H4 (cell line): ENCODE data around the gene CD3E. TPM values are rescaled to one million over a fixed set of nuclear protein-coding genes. Genes with fewer than 3 reads are reported as not detected.

Experiments
- total RNA-seq: library from RNA; depleted of rRNA; stranded (reverse); fragments of >200 nt; shearing (Covaris generic); gene quantifications from 2 replicates; pipeline ENCODE4 v1.2.3, GENCODE V29; 2014; rRNA removed

Gene CD3E
- total RNA-seq, 1 experiment from 2014 or later: not detected

Other genes with a start within 250 kb of the CD3E start
- not detected in 2 replicates for gene TMPRSS4, start 227.7 kb upstream of the CD3E start, total RNA-seq
- gene SMIM35, start 217.8 kb upstream of the CD3E start, total RNA-seq: not detected in 2 replicates
- 2.5 and 3.9 TPM in 2 replicates for gene SCN4B, start 151.9 kb upstream of the CD3E start, total RNA-seq
- gene SCN2B, start 128.1 kb upstream of the CD3E start, total RNA-seq: not detected in 2 replicates
- gene JAML, start 79.7 kb upstream of the CD3E start, total RNA-seq: not detected in 2 replicates
- 9.8 and 10.4 TPM in 2 replicates for gene MPZL3, start 52.4 kb upstream of the CD3E start, total RNA-seq
- gene MPZL2, start 40.4 kb upstream of the CD3E start, total RNA-seq: 1.0 and 1.7 TPM in 2 replicates
- gene CD3D, start 38.0 kb downstream of the CD3E start, total RNA-seq: not detected in 2 replicates
- not detected in 2 replicates for gene CD3G, start 39.6 kb downstream of the CD3E start, total RNA-seq
- gene UBE4A, start 54.9 kb downstream of the CD3E start, total RNA-seq: 39.6 and 45.1 TPM in 2 replicates
- gene ATP5MG, start 96.9 kb downstream of the CD3E start, total RNA-seq: 59.3 and 94.8 TPM in 2 replicates
- 11.9 and 15.2 TPM in 2 replicates for gene KMT2A, start 131.8 kb downstream of the CD3E start, total RNA-seq
- gene TTC36, start 222.7 kb downstream of the CD3E start, total RNA-seq: 0.19 TPM in 1 of 2 replicates, not detected in the other
- 8.9 and 13.8 TPM in 2 replicates for gene TMEM25, start 226.5 kb downstream of the CD3E start, total RNA-seq